Measurements from ENCODE around the gene HSPA12B. TPM values are rescaled to one million over a fixed set of nuclear protein-coding genes. Genes with fewer than 3 reads are reported as not detected.

HSPA12B gene
- total RNA-seq, 1 experiment from 2014 or later = not detected

DNA sequence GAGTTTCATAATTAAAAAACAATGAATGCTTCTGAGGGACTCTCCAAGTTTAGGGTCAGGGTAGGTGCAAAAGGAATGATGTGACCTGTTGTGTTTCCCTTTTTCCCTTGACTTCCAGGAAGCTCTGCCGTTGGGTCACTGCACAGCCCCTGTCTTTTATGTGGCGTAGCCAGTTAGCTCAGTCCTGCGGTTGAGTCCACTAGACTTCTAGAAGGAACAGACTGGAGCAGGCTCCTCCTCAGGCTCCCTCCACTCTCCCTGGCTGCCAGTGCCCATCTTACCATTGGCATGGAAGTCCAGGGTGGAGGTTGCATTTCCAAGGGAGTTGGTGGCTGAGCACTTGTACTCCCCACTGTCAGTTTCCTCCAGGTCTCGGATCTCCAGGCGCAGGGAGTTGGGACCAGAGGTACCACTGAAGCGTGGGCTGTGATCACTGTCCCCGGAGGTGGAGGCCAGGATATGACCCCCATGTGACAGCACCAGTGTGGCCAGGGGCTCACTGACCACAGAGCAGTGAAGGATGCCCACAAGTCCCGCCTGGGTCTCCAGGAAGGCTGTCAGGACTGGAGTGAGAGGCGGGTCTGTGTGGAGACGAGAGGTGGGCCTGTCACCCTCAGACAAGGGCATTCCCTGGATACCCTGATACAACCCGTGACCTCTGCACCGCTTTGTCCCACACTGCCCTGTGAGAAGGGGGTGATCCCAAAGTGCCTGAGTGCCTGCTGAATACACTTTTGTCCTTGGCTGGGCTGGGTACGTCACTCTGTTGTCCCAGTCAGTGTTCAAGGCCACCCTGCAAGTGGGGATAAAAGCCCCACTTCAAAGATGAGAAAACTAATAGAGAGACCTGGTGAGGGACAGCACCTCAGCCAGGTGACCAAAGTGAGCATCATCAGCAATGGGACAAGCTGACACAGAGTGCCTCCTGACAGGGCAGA, 31.2 kb upstream of the HSPA12B start:
- no peaks in the 10 kb centered on the region for H3K9me3 Mint-ChIP-seq (ENCODE audit: unreplicated experiment)
- intact Hi-C loops (cut with micrococcal nuclease; ENCODE audit: unreplicated experiment) = no loop called here
- TF ChIP-seq, protein P1, sequence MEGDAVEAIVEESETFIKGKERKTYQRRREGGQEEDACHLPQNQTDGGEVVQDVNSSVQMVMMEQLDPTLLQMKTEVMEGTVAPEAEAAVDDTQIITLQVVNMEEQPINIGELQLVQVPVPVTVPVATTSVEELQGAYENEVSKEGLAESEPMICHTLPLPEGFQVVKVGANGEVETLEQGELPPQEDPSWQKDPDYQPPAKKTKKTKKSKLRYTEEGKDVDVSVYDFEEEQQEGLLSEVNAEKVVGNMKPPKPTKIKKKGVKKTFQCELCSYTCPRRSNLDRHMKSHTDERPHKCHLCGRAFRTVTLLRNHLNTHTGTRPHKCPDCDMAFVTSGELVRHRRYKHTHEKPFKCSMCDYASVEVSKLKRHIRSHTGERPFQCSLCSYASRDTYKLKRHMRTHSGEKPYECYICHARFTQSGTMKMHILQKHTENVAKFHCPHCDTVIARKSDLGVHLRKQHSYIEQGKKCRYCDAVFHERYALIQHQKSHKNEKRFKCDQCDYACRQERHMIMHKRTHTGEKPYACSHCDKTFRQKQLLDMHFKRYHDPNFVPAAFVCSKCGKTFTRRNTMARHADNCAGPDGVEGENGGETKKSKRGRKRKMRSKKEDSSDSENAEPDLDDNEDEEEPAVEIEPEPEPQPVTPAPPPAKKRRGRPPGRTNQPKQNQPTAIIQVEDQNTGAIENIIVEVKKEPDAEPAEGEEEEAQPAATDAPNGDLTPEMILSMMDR (IDR thresholded peaks at IDR 0.05; ENCODE audit: insufficient read depth in 1 of 2, low read depth in 1 of 2, low read length in 1 of 2, severe bottlenecking in 1 of 2, unreplicated experiment in 1 of 2) = no peak
- H3K4me3 ChIP-seq (ENCODE audit: low read depth, low read length) = no peak overlapping the region
- no peaks in the 10 kb centered on the region; the same call in 1 of the 2 replicates for H3K27me3 ChIP-seq (replicated peaks; ENCODE audit: control insufficient read depth, insufficient read depth, low read length)
- H3K36me3 Mint-ChIP-seq (ENCODE audit: insufficient read depth, unreplicated experiment) = no peaks in the 10 kb centered on the region
- no peaks in the 10 kb centered on the region for H3K4me1 ChIP-seq
- H3K4me3 Mint-ChIP-seq (ENCODE audit: unreplicated experiment) = no peak overlapping the region
- no TSS peak for BruUV-seq (replicated peaks)
- ChIA-PET POLR2A (no interaction called here), CTCF (interaction anchor here (0.7 to 1.5 kb wide), 2 partner anchors 9 to 48 kb away, joined by 4 to 5 read pairs; no protein-coding TSS in a partner anchor)
- no peaks in the 10 kb centered on the region for H3K36me3 ChIP-seq (ENCODE audit: control insufficient read depth, insufficient read depth, low read length)
- DNase-seq = no peak
- no peaks in the 10 kb centered on the region for H3K4me1 Mint-ChIP-seq (ENCODE audit: low read depth, unreplicated experiment)
- no peak overlapping the region for H3K27ac Mint-ChIP-seq (ENCODE audit: unreplicated experiment)
- H3K9me3 ChIP-seq = no peaks in the 10 kb centered on the region
- H3K27me3 Mint-ChIP-seq (ENCODE audit: insufficient read depth, unreplicated experiment) = peaks cover 5% of the 10 kb centered on the region

DNA sequence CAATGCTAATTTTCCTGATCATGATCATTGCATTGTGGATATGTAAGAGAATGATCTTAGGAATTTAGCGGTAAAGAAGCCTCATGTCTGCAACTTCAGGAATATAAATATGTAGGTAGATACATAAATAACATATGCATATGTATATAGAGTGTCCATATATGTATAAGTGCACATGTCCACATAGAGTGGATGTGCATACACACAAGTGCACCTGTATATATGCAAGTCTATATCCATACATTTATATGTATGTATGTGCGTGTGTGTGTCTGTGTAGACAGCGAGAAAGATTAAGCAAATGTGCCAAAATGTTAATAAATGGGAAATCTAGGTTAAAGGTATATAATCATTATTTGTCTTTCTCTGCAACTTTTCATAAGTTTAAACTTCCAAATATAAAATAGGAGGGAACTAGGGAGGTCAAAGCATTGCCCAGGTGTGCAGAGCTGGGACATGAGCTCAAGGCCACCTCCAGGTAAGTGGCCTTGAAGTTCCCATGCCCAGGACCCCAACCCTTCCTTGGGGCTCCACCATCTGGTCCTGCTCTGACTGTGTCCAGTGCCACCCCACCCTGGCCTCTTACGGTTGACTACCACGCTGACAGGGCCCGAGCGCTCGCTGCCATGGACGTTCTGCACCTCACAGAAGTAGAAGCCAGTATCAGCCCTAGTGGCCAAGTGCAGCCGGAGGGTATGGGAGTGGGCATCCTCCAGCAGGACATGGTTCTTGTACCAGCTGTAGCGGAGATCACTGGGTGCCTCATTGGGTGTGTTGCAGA, 29.7 kb upstream of the HSPA12B start:
- H3K36me3 ChIP-seq (ENCODE audit: control insufficient read depth, insufficient read depth, low read length) = no peaks in the 10 kb centered on the region
- H3K4me1 ChIP-seq = no peaks in the 10 kb centered on the region
- no peaks in the 10 kb centered on the region for H3K9me3 ChIP-seq
- Mint-ChIP-seq H3K27me3 (ENCODE audit: insufficient read depth, unreplicated experiment) (peaks cover 7% of the 10 kb centered on the region), H3K4me1 (ENCODE audit: low read depth, unreplicated experiment) (no peaks in the 10 kb centered on the region), H3K4me3 (ENCODE audit: unreplicated experiment) (no peak overlapping the region), H3K36me3 (ENCODE audit: insufficient read depth, unreplicated experiment) (no peaks in the 10 kb centered on the region), H3K9me3 (ENCODE audit: unreplicated experiment) (no peaks in the 10 kb centered on the region), H3K27ac (ENCODE audit: unreplicated experiment) (no peak overlapping the region)
- H3K27me3 ChIP-seq (replicated peaks; ENCODE audit: control insufficient read depth, insufficient read depth, low read length) = no peaks in the 10 kb centered on the region; the same call in 1 of the 2 replicates
- ChIA-PET CTCF (interaction anchor here (0.7 kb wide), 1 partner anchor 46 kb away, joined by 4 read pairs; no protein-coding TSS in a partner anchor), POLR2A (no interaction called here)
- intact Hi-C loops (cut with micrococcal nuclease; ENCODE audit: unreplicated experiment) = no loop called here
- no TSS peak for BruUV-seq (replicated peaks)
- no peak for DNase-seq
- H3K4me3 ChIP-seq (ENCODE audit: low read depth, low read length) = no peak overlapping the region
- TF ChIP-seq, protein P1 (IDR thresholded peaks at IDR 0.05; ENCODE audit: insufficient read depth in 1 of 2, low read depth in 1 of 2, low read length in 1 of 2, severe bottlenecking in 1 of 2, unreplicated experiment in 1 of 2) = no peak

GRCh38 chr20:3704087-3704486, 28.4 kb upstream of the HSPA12B start:
- H3K9me3 ChIP-seq = no peaks in the 10 kb centered on the region
- H3K27me3 ChIP-seq (replicated peaks; ENCODE audit: control insufficient read depth, insufficient read depth, low read length) = no peaks in the 10 kb centered on the region; the same call in 1 of the 2 replicates
- ChIA-PET CTCF (interaction anchor here (0.6 kb wide), 1 partner anchor 28 kb away, joined by 4 read pairs; no protein-coding TSS in a partner anchor), POLR2A (no interaction called here)
- H3K4me3 ChIP-seq (ENCODE audit: low read depth, low read length) = no peak overlapping the region
- no TSS peak for BruUV-seq (replicated peaks)
- Mint-ChIP-seq H3K27ac (ENCODE audit: unreplicated experiment) (no peak overlapping the region), H3K4me1 (ENCODE audit: low read depth, unreplicated experiment) (no peaks in the 10 kb centered on the region), H3K4me3 (ENCODE audit: unreplicated experiment) (no peak overlapping the region), H3K9me3 (ENCODE audit: unreplicated experiment) (no peaks in the 10 kb centered on the region), H3K27me3 (ENCODE audit: insufficient read depth, unreplicated experiment) (peaks cover 9% of the 10 kb centered on the region), H3K36me3 (ENCODE audit: insufficient read depth, unreplicated experiment) (no peaks in the 10 kb centered on the region)
- H3K4me1 ChIP-seq = no peaks in the 10 kb centered on the region
- DNase-seq = no peak
- TF ChIP-seq, protein P1 (IDR thresholded peaks at IDR 0.05; ENCODE audit: insufficient read depth in 1 of 2, low read depth in 1 of 2, low read length in 1 of 2, severe bottlenecking in 1 of 2, unreplicated experiment in 1 of 2) = no peak
- no peaks in the 10 kb centered on the region for H3K36me3 ChIP-seq (ENCODE audit: control insufficient read depth, insufficient read depth, low read length)
- intact Hi-C loops (cut with micrococcal nuclease; ENCODE audit: unreplicated experiment) = no loop called here

Data from Caco-2 (cell line).